ENCODE results near the gene RPS19.

RPS19 gene

DNA sequence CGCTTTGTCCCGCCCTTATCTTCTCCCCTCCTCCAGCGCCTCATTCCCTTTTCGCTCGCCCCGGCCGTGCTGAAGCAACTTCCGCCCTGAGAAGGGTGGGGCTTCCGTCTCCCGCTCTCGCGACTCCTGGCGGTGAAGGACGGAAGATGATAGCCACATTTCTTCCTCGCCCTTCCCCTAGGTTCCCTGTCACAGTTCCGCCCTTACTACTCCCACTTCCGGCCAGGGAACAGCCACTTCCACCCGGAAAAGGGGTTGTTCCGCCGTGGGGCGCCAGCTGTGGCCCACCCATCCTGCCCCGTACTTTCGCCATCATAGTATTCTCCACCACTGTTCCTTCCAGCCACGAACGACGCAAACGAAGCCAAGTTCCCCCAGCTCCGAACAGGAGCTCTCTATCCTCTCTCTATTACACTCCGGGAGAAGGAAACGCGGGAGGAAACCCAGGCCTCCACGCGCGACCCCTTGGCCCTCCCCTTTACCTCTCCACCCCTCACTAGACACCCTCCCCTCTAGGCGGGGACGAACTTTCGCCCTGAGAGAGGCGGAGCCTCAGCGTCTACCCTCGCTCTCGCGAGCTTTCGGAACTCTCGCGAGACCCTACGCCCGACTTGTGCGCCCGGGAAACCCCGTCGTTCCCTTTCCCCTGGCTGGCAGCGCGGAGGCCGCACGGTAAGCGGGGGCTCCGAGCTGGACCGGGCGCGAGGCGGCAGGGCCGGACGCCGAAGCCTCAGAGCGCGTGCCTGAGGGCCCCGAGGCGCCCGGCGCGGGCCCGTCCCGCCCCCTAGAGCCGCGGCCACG is at the start of gene RPS19:
TSS of gene RPS19 (plus strand) at position 638 of the 801 bp plus-strand sequence. CDS start 520 bp downstream, outside the sequence.
- TF ChIP-seq GATA2 (IDR thresholded peaks at IDR 0.05; ENCODE audit: low read depth, low read length) (peak; percentile 40; the same call in 1 of the 2 replicates), GATA3 (IDR thresholded peaks at IDR 0.05; ENCODE audit: low read depth, low read length) (no peak)

DNA sequence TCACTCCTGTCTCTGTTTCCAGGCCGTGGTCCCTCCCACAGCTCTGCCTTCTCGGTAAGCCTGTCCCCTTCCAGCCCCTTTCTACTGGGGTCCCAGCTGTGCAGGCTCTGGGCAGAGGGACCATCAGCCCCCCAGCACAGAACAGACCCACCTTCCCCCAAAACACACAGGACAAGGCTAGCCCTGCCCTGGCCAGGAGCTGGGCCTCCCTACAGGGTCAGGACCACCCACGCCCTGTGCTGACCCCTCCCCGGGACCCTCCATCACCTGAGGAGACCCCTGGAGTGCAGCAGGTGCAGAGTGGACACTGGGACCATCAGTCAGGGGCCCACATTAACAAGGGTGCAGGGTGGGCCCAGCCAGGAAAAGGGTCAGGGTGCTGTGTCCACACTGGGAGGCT is 49.8 kb upstream of the RPS19 start:
- TF ChIP-seq GATA3 (IDR thresholded peaks at IDR 0.05; ENCODE audit: low read depth, low read length) (no peak), GATA2 (IDR thresholded peaks at IDR 0.05; ENCODE audit: low read depth, low read length) (no peak)

DNA sequence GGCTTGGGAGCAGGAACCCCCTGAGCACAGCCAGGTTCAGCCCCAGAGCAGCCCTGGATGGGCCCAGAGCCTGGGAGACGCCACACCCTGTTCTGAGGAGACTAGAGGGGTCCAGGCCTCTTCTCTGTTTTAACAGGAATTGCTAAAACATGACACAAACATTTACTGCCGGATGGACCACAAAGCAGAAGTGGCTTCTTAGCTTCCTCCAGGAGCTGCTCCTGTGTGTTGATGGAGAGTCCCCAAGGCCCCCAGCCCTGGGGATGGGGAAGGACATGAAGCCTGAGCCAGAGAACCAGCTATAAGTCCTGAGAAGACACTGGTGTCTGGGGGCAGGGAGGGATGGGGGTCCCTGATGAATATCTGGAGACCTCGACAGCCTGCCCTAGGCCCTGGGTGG is 49.0 kb upstream of the RPS19 start:
- TF ChIP-seq GATA3 (IDR thresholded peaks at IDR 0.05; ENCODE audit: low read depth, low read length) (no peak), GATA2 (IDR thresholded peaks at IDR 0.05; ENCODE audit: low read depth, low read length) (no peak)

DNA sequence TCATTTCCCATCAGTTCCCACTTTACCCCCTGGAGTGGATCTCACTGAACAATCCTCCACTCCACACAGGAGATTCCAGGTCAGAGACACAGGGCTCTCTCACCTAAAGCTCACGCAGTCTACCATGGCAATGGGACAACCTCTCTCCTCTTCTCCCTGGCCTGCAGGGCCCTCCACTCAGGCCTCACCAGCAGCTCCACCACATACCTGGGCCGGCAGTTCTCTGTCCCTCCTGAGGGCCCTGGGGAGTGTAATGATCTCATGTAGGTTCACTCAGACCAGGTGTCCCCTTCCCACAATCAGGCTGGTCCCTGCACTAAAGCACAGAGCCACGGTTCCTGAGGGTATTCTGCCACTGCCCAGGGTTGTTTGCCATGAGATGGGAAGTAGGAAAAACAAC is 48.1 kb upstream of the RPS19 start:
- TF ChIP-seq GATA2 (IDR thresholded peaks at IDR 0.05; ENCODE audit: low read depth, low read length) (no peak), GATA3 (IDR thresholded peaks at IDR 0.05; ENCODE audit: low read depth, low read length) (no peak)

DNA sequence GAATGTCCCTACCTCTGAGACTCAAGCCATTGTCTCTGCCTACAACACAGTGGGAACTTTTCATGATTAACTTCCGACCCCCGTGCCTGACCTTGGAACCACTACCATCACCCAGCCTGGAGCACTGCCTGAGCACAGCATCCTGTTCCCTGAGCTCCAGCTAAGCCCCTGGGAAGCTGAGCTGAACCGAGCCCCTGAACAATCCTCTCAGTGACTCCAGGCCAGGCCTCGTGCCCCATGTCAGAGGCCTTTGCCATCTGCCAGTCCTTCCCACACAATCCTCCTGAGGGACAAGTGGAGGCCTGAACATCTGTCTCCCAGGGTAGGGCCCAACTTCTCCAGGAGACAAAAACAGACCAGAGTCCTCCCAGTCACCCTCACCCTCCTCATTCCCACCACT is 46.1 kb upstream of the RPS19 start:
- TF ChIP-seq GATA2 (IDR thresholded peaks at IDR 0.05; ENCODE audit: low read depth, low read length), result no peak
- no peak for TF ChIP-seq GATA3 (IDR thresholded peaks at IDR 0.05; ENCODE audit: low read depth, low read length)

DNA sequence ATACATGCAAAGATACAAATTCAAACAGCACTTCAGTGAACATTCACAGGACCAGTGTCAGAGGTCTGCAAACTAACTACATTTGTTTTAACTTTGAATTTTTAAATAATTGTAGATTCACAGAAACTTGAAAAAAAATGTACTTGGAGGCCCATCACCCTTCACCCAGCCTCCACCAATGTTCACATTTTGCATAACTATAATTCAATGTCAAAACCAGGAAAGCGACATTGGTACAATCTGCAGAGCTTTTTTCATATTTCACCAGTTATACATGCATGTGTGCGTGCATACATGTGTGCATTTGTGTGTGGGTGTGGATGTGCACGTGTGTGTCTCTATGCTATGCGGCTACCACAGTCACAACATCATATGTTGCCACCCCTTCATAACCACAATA is 44.8 kb upstream of the RPS19 start:
- no peak for TF ChIP-seq GATA3 (IDR thresholded peaks at IDR 0.05; ENCODE audit: low read depth, low read length)
- TF ChIP-seq GATA2 (IDR thresholded peaks at IDR 0.05; ENCODE audit: low read depth, low read length), result no peak

DNA sequence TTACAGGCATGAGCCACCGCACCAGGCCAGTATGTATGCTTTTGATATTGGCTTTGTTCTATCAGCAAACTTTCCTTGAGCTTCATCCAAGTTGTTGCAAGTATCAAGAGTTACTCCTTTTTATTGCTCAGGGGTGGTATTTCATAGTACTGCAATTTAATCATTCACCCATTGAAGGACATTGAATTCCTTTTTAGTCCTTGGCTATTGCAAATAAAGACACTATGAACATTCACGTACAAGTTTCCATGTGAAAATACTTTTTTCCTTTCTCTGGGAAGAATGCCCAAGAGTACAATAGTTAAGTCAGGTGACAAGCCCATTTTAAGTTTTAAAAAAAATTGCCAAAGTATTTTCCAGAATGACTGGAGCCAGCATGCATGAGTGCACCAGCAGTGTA is 43.3 kb upstream of the RPS19 start:
- TF ChIP-seq GATA2 (IDR thresholded peaks at IDR 0.05; ENCODE audit: low read depth, low read length), result no peak
- no peak for TF ChIP-seq GATA3 (IDR thresholded peaks at IDR 0.05; ENCODE audit: low read depth, low read length)

DNA sequence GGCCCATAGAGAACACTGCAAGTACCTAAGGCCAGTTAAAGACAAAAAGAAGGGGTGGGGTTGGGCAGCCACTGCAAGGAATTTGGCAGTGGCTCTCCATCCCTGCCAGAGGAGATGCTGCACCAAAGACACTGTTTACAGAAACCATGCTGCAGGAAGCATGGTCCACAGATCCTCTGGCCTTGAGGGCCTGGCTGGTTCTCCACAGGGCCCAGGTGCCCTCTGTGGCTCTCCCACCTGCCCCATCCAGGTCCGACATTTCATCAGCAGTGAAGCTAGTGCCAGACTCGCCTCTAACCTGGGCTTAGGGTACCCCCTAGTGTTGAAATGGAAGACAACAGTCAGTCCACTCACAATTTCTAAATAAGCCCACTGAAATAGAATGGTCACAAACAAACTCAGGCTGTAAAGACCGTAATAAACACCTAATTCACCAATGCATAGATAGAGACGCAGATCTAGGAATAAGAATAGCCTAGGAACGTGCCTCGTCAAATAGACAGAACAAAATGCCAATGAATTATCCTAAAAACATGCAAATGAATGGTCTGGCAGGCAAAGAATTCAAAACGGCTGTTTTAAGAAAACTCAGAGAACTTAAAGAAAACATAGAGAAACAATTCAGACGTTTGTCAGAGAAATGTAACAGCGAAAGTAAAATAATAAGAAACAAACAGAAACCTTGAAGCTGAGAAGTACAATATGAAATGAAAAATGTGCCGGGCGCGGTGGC is 38.9 kb upstream of the RPS19 start:
- TF ChIP-seq GATA2 (IDR thresholded peaks at IDR 0.05; ENCODE audit: low read depth, low read length) (no peak), GATA3 (IDR thresholded peaks at IDR 0.05; ENCODE audit: low read depth, low read length) (no peak)

DNA sequence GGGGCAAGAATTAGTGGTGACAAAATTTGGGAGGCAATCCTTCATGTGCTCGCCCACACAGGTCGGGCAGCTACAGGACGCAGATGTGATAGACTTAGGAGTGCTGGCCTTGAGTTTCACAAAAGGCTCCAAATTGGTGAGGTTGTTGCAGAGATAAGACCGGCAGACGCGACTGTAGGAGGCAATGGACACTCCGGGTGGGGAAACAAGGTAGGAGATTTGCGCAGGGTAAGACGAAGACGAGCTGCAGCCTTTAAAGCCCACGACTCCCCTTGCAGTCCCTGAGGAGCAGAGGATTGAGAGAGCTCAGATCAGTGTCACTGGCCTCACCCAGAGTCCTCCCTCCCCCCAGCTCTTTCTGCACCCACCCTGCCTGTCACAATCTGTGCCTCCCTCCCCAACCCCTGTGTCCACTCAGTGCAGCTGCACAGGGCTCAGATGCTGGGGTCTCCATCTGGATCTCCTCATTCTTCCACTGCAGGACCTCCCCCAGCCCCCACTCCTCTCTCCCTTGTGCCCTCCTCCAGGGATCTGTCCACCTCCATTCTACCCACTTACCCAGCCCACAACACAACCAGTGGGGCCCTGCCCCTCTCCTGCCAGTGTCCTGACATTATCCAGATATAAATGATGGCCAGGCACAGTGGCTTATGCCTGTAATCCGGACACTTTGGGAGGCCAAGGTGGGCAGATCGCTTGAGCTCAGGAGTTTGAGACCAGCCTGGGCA is 21.9 kb upstream of the RPS19 start:
- TF ChIP-seq GATA2 (IDR thresholded peaks at IDR 0.05; ENCODE audit: low read depth, low read length) (no peak), GATA3 (IDR thresholded peaks at IDR 0.05; ENCODE audit: low read depth, low read length) (no peak)

DNA sequence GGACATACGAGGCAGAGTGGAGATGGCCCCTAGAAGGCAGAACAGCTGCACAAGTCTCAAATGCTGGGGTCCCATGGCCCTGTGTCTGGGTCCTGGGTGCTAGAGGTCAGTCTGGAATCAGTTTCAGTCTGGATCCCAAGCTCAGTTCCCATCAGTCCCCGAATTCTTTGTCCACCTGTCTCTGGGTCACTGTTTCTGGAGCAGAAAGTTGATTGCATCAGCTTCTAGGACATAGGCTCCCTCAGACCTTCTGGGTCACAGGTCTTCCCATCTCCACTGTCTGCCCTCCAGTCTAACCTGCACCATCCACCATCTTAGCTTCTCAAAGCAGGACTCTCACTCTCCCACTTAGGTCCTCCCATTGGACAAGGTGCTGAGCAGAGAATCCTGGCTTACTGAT is 20.8 kb upstream of the RPS19 start:
- TF ChIP-seq GATA2 (IDR thresholded peaks at IDR 0.05; ENCODE audit: low read depth, low read length), result no peak
- no peak for TF ChIP-seq GATA3 (IDR thresholded peaks at IDR 0.05; ENCODE audit: low read depth, low read length)

DNA sequence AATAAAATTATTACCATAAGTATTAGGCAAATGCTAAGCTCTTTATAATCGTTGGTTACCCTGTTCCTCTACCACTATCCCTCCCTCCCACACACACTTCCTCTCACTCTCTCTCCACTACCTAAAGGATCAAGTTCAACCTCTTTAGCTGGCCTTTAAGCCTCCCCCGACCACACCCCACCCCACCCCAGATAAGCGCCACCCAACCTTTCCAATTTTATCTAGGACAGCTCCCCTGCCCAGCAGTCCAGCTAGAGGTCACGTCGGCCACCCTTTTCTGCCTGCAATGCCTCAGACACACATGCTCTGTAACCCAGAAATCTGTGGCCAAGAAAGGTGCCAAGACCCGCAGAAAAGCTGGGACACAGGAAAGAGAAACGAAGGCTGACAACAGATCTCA is 16.7 kb upstream of the RPS19 start:
- TF ChIP-seq GATA3 (IDR thresholded peaks at IDR 0.05; ENCODE audit: low read depth, low read length) (no peak), GATA2 (IDR thresholded peaks at IDR 0.05; ENCODE audit: low read depth, low read length) (no peak)

DNA sequence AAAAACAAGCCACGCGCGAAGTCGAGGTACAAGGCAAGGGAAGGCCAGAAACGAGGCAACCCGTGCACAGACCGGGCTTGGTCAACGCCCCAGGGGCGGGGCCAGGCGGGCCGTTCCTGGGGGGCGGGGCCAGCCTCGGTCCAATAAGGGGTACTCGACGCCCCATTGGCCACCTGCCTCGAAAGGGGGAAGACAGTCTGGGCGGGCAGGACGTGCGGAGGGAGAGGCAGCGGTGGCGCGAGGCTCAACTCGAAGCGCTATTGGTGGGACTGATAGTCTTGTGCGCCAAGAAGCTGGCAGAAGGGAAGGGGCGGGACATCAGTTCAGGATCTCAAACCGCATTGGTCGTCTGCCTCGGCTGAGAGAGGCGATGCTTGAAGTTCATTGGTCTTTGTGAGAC is 15.5 kb upstream of the RPS19 start, which contains the start of gene LYPD4:
TSS of gene LYPD4 (minus strand) at position 83 of the 400 bp plus-strand sequence. CDS start 5,398 bp downstream, outside the sequence.
- TF ChIP-seq GATA3 (IDR thresholded peaks at IDR 0.05; ENCODE audit: low read depth, low read length), result no peak
- no peak for TF ChIP-seq GATA2 (IDR thresholded peaks at IDR 0.05; ENCODE audit: low read depth, low read length)

DNA sequence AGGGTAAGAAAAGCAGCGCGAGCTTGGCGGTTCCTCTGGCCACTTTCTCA is 15.2 kb upstream of the RPS19 start, which contains the start of gene DMRTC2:
TSS of gene DMRTC2 (plus strand) at position 42 of the 50 bp plus-strand sequence. CDS start 2,387 bp downstream, outside the sequence.
- no peak for TF ChIP-seq GATA2 (IDR thresholded peaks at IDR 0.05; ENCODE audit: low read depth, low read length)
- TF ChIP-seq GATA3 (IDR thresholded peaks at IDR 0.05; ENCODE audit: low read depth, low read length), result no peak

DNA sequence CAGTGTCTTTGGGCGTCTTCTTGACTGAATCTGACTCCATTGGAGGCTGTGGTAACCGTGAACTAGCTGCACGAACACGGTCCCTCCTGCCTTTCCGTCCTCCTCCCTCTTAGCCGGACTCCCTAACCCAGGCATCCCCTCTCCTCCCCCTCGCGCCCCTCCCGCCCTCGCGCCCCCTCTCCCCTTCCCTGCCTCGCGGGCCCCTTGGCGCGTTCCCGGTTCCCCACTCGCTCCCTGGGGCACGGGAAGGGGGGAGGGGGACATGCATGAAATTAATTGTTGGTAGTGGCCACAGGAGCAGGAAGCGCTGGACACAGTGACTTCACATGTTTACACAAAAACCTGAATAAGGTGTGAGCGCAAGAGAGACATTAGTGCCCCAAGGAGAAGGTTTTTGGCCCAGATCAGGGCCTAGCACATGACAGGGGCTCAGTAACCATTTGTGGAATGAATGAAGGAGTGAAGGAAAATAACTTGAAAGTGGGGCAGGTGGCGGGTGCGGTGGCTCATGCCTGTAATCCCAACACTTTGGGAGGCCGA is 14.9 kb upstream of the RPS19 start:
- TF ChIP-seq GATA3 (IDR thresholded peaks at IDR 0.05; ENCODE audit: low read depth, low read length) (no peak), GATA2 (IDR thresholded peaks at IDR 0.05; ENCODE audit: low read depth, low read length) (no peak)
